ENCODE results near the gene LRCH4.

The LRCH4 gene, protein sequence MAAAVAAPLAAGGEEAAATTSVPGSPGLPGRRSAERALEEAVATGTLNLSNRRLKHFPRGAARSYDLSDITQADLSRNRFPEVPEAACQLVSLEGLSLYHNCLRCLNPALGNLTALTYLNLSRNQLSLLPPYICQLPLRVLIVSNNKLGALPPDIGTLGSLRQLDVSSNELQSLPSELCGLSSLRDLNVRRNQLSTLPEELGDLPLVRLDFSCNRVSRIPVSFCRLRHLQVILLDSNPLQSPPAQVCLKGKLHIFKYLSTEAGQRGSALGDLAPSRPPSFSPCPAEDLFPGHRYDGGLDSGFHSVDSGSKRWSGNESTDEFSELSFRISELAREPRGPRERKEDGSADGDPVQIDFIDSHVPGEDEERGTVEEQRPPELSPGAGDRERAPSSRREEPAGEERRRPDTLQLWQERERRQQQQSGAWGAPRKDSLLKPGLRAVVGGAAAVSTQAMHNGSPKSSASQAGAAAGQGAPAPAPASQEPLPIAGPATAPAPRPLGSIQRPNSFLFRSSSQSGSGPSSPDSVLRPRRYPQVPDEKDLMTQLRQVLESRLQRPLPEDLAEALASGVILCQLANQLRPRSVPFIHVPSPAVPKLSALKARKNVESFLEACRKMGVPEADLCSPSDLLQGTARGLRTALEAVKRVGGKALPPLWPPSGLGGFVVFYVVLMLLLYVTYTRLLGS

GRCh38 chr7:100585511-100586265 is at the start of gene LRCH4:
TSS of gene LRCH4 (minus strand) at chr7:100586129. CDS start at chr7:100586100, 29 bp downstream.
- TF ChIP-seq, protein P1, sequence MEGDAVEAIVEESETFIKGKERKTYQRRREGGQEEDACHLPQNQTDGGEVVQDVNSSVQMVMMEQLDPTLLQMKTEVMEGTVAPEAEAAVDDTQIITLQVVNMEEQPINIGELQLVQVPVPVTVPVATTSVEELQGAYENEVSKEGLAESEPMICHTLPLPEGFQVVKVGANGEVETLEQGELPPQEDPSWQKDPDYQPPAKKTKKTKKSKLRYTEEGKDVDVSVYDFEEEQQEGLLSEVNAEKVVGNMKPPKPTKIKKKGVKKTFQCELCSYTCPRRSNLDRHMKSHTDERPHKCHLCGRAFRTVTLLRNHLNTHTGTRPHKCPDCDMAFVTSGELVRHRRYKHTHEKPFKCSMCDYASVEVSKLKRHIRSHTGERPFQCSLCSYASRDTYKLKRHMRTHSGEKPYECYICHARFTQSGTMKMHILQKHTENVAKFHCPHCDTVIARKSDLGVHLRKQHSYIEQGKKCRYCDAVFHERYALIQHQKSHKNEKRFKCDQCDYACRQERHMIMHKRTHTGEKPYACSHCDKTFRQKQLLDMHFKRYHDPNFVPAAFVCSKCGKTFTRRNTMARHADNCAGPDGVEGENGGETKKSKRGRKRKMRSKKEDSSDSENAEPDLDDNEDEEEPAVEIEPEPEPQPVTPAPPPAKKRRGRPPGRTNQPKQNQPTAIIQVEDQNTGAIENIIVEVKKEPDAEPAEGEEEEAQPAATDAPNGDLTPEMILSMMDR (IDR thresholded peaks at IDR 0.05; ENCODE audit: low read depth, low read length): no peak
- no peak for DNase-seq (ENCODE audit: extremely low read depth, low read depth)

DNA sequence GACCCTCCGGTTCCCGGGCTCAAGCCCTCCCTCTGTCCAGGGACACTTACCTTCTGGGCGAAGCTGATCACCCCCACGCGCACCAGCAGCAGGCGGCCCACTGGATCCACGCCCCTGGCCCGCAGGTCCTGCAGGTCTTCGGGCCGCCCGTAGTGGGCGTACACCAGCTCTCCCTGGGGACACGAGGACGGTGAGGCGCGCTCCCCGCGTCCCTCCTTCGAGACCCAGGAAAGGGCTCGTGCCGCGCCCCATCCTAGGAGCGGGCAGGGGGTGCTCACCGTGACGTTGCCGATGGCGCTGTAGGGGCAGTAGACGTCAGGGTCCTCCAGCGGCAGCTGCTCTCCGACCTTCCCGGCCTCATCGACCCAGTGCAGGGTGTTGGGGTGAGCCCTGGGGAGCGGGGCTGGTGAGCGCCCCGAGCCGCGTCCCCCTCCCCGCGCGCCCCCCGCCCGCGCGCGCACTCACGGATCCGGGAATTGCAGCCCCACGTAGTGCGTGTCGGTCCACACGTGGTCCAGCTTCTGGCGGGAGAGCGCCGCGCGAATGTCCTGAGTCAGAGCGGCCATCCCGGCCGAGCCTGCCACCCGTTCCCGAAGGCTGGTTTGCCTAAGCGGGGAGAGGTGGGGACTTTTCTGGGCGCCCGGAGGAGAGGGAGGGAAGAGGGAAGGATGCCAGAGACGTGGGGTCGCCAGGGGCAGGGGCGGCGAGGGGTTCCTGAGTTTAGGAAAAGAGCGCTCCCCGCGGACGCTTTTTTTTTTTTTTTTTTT is 47.2 kb upstream of the LRCH4 start:
- TF ChIP-seq, protein P1 (IDR thresholded peaks at IDR 0.05; ENCODE audit: low read depth, low read length): peak; percentile 36
- DNase-seq (ENCODE audit: extremely low read depth, low read depth): no peak

DNA sequence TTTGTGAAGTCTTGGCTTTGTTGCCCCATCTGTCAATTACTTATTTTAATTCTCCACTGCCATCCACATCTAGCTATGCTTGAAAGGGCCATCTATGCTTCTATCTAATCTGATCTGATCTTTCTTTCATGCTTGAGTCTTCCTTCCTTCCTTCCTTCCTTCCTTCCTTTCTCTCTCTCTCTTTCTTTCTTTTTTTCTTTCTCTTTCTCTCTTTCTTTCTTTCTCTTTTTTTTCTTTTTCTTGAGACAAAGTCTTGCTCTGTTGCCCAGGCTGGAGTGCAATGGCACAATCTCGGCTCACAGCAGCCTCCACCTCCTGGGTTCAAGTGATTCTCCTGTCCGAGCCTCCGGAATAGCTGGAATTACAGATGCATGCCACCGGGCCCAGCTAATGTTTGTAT is 44.1 kb upstream of the LRCH4 start:
- DNase-seq (ENCODE audit: extremely low read depth, low read depth): no peak
- TF ChIP-seq, protein P1 (IDR thresholded peaks at IDR 0.05; ENCODE audit: low read depth, low read length): no peak

DNA sequence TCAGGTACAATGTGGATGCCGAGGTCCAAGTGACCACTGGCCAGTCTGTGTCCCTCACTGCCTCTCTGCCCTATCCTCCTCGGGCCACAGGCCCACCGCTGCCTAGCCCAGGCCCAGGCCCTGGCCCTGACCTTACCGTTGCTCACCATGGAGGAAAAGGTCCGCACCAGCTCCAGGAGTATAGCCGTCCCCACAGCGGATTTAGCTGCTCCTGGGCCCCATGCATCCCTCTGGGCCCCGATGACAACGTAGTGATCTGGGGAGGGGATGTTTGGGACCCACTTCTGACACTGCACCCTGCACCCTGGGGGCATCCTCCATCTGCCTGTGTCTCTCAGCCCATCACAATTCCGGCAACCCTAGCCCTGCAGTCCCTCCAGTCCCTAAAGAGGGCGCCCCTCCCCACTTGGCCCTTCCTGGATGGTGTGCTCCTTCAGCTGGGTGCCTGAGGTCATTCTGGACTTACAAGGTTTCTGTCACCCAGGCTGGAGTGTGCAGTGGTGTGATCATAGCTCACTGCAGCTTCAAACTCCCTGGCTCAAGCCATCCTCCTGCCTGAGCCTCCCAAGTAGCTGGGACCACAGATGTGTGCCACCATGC is 43.3 kb upstream of the LRCH4 start:
- TF ChIP-seq, protein P1 (IDR thresholded peaks at IDR 0.05; ENCODE audit: low read depth, low read length): peak; percentile 16
- DNase-seq (ENCODE audit: extremely low read depth, low read depth): no peak

DNA sequence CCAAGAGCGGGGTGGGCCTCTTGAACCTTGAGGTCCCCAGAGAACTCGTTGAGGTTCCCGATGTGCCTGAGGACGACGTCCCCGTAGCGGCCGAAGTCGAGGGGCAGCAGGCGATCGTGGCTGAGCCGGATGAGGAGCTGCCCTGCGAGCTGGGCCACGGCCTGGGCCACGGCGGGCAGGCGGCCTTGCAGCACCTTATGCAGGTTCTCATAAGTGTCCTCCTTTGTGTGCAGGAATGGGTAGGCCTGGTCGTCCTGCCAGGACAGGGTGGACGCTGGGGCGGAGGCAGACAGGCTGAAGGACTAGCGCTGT is 41.3 kb upstream of the LRCH4 start:
- no peak for DNase-seq (ENCODE audit: extremely low read depth, low read depth)
- TF ChIP-seq, protein P1 (IDR thresholded peaks at IDR 0.05; ENCODE audit: low read depth, low read length): no peak

- DNase-seq (ENCODE audit: extremely low read depth, low read depth): peak; percentile 54
- TF ChIP-seq, protein P1 (IDR thresholded peaks at IDR 0.05; ENCODE audit: low read depth, low read length): no peak
Observed at GRCh38 chr7:100626530-100627237, 40.8 kb upstream of the LRCH4 start.

Measured in AG09319 (cell line).